Measurements from ENCODE around the gene GALNT2. TPM values are rescaled to one million over a fixed set of nuclear protein-coding genes. Genes with fewer than 3 reads are reported as not detected.

GALNT2 gene
- total RNA-seq, 1 experiment from 2014 or later, result 152 TPM

DNA sequence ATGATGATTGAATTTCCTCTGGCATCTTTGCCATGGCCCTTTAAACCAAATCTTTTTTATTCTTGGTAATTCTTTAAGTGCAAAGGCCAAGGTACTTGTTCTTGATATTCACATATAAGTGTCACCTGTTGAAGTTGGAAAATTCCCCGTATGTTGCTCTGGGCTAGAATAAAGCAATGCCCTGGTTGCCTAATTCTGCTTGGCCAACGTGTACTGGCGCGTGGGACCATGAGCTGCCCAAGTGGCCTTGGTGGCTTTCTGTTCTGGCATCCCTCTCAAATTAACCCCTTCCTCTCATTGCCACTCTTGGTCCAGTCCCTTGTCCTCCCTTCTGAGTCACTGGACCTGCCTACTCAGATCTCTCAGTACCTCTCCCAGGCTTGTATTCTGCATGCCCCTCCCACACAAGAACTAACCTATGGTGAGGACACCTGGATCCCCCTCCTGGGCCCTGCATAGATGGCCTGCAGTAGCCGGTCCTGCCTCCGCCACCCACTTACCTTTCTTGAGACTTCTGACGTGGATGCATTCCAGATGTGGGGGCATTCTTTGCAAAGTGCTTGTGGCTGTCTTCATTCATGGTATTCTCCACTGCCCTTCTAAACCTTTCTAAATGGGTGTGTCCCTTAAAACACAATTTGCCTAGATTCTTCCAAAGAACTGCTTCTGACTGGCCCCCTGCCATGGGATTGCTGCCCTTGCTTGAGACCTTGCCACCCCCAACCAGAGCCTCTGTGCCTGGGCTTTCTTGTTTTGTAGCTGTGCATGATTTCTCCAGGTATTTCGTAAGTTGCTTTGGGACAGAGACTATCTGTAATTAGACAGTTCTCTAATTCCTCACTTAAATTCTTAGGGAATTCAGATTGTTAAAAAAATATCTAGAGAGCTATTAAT is 152.4 kb downstream of the GALNT2 start:
- H3K4me1 ChIP-seq (ENCODE audit: control insufficient read depth, insufficient read depth, low read length), result no peaks in the 10 kb centered on the region
- ATAC-seq, result no peak
- CTCF ChIA-PET, result no interaction called here

DNA sequence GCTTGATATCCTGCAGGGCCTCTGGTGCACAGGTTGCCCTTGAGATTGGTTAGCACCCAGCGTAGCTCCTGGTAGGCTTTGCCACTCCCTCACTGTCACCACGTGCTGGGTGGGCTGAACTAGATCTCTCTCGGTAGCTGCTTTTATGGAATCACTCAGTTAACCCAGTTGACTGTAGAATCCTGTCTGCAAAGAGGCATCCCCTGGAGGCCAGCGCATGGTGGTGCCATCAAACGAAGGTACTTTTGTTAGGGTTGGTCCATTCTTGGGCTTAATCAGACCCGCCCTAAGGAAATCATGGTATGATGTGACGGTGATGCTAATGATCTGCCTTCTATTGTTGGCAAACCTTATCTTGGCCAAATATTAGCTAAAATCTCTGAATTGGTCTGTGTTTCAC is 153.4 kb downstream of the GALNT2 start:
- in situ Hi-C loops (cut with HindIII; ENCODE audit: low pct_unique_long_range_greater_than_20kb, low sequenced_read_pairs) (no loop called here), intact Hi-C loops (cut with micrococcal nuclease; ENCODE audit: unreplicated experiment) (no loop called here)
- ChIA-PET POLR2A (no interaction called here), CTCF (no interaction called here)
- no peak for TF ChIP-seq POLR2AphosphoS5 (IDR thresholded peaks at IDR 0.05; ENCODE audit: low read depth, low read length)
- Histone ChIP-seq H3K4me1 (ENCODE audit: control insufficient read depth, insufficient read depth, low read length) (no peaks in the 10 kb centered on the region), H3K27me3 (ENCODE audit: control insufficient read depth, insufficient read depth, low read length) (no peaks in the 10 kb centered on the region), H3K36me3 (ENCODE audit: control insufficient read depth, insufficient read depth, low read length) (no peaks in the 10 kb centered on the region; the same call in 1 of the 2 replicates), H3K9me3 (ENCODE audit: control insufficient read depth, insufficient read depth, low read depth, low read length) (no peaks in the 10 kb centered on the region), H3K4me3 (ENCODE audit: low read depth in 2 of 2, low read length in 2 of 2) (no peak overlapping the region), H3K27ac (ENCODE audit: low read length) (no peak overlapping the region)
- BruUV-seq (replicated peaks), result no TSS peak
- DNase-seq (ENCODE audit: low read depth, low spot score), result no peak
- ATAC-seq, result no peak

More for the DNA sequence above, 152.4 kb downstream of the GALNT2 start:
- Histone ChIP-seq H3K9me3 (ENCODE audit: control insufficient read depth, insufficient read depth, low read depth, low read length) (no peaks in the 10 kb centered on the region), H3K27me3 (ENCODE audit: control insufficient read depth, insufficient read depth, low read length) (no peaks in the 10 kb centered on the region), H3K4me3 (ENCODE audit: low read depth in 2 of 2, low read length in 2 of 2) (no peak overlapping the region), H3K27ac (ENCODE audit: low read length) (no peak overlapping the region), H3K36me3 (ENCODE audit: control insufficient read depth, insufficient read depth, low read length) (no peaks in the 10 kb centered on the region; the same call in 1 of the 2 replicates)
- DNase-seq (ENCODE audit: low read depth, low spot score), result no peak
- BruUV-seq (replicated peaks), result no TSS peak
- in situ Hi-C loops (cut with HindIII; ENCODE audit: low pct_unique_long_range_greater_than_20kb, low sequenced_read_pairs) (no loop called here), intact Hi-C loops (cut with micrococcal nuclease; ENCODE audit: unreplicated experiment) (no loop called here)
- POLR2A ChIA-PET, result no interaction called here
- TF ChIP-seq, protein P1, sequence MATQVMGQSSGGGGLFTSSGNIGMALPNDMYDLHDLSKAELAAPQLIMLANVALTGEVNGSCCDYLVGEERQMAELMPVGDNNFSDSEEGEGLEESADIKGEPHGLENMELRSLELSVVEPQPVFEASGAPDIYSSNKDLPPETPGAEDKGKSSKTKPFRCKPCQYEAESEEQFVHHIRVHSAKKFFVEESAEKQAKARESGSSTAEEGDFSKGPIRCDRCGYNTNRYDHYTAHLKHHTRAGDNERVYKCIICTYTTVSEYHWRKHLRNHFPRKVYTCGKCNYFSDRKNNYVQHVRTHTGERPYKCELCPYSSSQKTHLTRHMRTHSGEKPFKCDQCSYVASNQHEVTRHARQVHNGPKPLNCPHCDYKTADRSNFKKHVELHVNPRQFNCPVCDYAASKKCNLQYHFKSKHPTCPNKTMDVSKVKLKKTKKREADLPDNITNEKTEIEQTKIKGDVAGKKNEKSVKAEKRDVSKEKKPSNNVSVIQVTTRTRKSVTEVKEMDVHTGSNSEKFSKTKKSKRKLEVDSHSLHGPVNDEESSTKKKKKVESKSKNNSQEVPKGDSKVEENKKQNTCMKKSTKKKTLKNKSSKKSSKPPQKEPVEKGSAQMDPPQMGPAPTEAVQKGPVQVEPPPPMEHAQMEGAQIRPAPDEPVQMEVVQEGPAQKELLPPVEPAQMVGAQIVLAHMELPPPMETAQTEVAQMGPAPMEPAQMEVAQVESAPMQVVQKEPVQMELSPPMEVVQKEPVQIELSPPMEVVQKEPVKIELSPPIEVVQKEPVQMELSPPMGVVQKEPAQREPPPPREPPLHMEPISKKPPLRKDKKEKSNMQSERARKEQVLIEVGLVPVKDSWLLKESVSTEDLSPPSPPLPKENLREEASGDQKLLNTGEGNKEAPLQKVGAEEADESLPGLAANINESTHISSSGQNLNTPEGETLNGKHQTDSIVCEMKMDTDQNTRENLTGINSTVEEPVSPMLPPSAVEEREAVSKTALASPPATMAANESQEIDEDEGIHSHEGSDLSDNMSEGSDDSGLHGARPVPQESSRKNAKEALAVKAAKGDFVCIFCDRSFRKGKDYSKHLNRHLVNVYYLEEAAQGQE (IDR thresholded peaks at IDR 0.05; ENCODE audit: insufficient read depth in 1 of 2, low read depth in 2 of 2, low read length in 1 of 2), result no peak
- TF ChIP-seq SIN3A (IDR thresholded peaks at IDR 0.05; ENCODE audit: borderline replicate concordance, insufficient read depth, low read depth, low read length) (no peak), TCF7L2 (IDR thresholded peaks at IDR 0.05; ENCODE audit: low read depth, low read length) (no peak), POLR2AphosphoS5 (IDR thresholded peaks at IDR 0.05; ENCODE audit: low read depth, low read length) (no peak)

DNA sequence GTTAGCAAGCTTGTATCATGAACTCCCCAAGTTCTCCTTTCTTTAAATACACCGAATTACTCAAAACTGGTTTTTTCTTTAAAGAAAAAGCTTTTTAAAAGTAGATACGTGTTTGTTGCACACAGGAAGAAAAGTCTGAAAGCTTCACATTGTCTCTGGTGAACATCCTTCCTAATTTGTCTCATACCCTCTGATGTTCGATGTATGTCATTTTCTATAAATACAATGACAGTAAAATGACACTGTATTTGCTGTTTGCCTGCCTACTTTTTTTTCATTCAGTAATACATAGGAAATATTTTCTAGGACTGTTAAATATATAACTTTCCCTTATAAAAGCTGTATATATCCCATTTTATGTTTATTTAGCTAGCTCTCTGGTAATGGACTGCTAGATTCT is 153.9 kb downstream of the GALNT2 start:
- ATAC-seq (no peak), DNase-seq (ENCODE audit: low read depth, low spot score) (no peak)
- BruUV-seq (replicated peaks), result no TSS peak
- ChIA-PET POLR2A (no interaction called here), CTCF (no interaction called here)
- Histone ChIP-seq H3K36me3 (ENCODE audit: control insufficient read depth, insufficient read depth, low read length) (no peaks in the 10 kb centered on the region; the same call in 1 of the 2 replicates), H3K9me3 (ENCODE audit: control insufficient read depth, insufficient read depth, low read depth, low read length) (no peaks in the 10 kb centered on the region), H3K4me3 (ENCODE audit: low read depth in 2 of 2, low read length in 2 of 2) (no peak overlapping the region), H3K4me1 (ENCODE audit: control insufficient read depth, insufficient read depth, low read length) (no peaks in the 10 kb centered on the region), H3K27ac (ENCODE audit: low read length) (no peak overlapping the region), H3K27me3 (ENCODE audit: control insufficient read depth, insufficient read depth, low read length) (no peaks in the 10 kb centered on the region)
- TF ChIP-seq, protein P2, sequence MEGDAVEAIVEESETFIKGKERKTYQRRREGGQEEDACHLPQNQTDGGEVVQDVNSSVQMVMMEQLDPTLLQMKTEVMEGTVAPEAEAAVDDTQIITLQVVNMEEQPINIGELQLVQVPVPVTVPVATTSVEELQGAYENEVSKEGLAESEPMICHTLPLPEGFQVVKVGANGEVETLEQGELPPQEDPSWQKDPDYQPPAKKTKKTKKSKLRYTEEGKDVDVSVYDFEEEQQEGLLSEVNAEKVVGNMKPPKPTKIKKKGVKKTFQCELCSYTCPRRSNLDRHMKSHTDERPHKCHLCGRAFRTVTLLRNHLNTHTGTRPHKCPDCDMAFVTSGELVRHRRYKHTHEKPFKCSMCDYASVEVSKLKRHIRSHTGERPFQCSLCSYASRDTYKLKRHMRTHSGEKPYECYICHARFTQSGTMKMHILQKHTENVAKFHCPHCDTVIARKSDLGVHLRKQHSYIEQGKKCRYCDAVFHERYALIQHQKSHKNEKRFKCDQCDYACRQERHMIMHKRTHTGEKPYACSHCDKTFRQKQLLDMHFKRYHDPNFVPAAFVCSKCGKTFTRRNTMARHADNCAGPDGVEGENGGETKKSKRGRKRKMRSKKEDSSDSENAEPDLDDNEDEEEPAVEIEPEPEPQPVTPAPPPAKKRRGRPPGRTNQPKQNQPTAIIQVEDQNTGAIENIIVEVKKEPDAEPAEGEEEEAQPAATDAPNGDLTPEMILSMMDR (IDR thresholded peaks at IDR 0.05), result no peak
- no peak for TF ChIP-seq TCF7L2 (IDR thresholded peaks at IDR 0.05; ENCODE audit: low read depth, low read length)
- TF ChIP-seq SIN3A (IDR thresholded peaks at IDR 0.05; ENCODE audit: borderline replicate concordance, insufficient read depth, low read depth, low read length), result no peak
- TF ChIP-seq, protein P1 (IDR thresholded peaks at IDR 0.05; ENCODE audit: insufficient read depth in 1 of 2, low read depth in 2 of 2, low read length in 1 of 2), result no peak
- TF ChIP-seq POLR2AphosphoS5 (IDR thresholded peaks at IDR 0.05; ENCODE audit: low read depth, low read length), result no peak
- intact Hi-C loops (cut with micrococcal nuclease; ENCODE audit: unreplicated experiment) (no loop called here), in situ Hi-C loops (cut with HindIII; ENCODE audit: low pct_unique_long_range_greater_than_20kb, low sequenced_read_pairs) (no loop called here)
